ENCODE data around the gene IDH3B.
"Not testable (repeated sequence)": the region's sequence is repeated elsewhere in the genome, so short reads cannot be mapped to it uniquely, and the experiment has no call there.

The IDH3B gene

GRCh38 chr20:2698186-2698817, 34.3 kb upstream of the IDH3B start:
- H3K27ac ChIP-seq, result no peak overlapping the region
- TF ChIP-seq ZFX (IDR thresholded peaks at IDR 0.05; ENCODE audit: borderline replicate concordance) (no peak), CTCF (IDR thresholded peaks at IDR 0.05) (no peak)

GRCh38 chr20:2697768-2698167, 33.8 kb upstream of the IDH3B start:
- H3K27ac ChIP-seq, result no peak overlapping the region
- TF ChIP-seq ZFX (IDR thresholded peaks at IDR 0.05; ENCODE audit: borderline replicate concordance) (no peak), CTCF (IDR thresholded peaks at IDR 0.05) (no peak)

DNA sequence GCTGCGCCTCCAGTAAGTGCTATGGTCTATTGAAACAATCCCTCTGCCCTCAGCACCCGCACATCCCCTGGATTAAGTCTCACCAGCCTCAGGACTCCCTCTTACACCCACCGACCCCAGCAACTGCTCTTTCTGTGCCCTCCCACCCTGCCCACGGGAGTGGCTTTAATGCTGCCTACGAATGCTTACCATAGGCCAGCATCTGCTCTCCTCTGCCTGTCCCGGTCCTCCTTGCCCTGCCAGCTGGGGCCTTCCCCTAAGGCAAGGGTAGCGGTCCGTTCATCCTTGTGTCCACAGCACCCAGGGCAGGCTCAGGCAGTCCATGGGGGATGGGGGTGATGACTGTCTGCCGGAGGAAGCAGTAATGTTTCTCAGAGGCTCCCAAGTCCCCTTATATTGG, 32.6 kb upstream of the IDH3B start:
- TF ChIP-seq CTCF (IDR thresholded peaks at IDR 0.05) (no peak), ZFX (IDR thresholded peaks at IDR 0.05; ENCODE audit: borderline replicate concordance) (no peak)
- no peak overlapping the region for H3K27ac ChIP-seq

DNA sequence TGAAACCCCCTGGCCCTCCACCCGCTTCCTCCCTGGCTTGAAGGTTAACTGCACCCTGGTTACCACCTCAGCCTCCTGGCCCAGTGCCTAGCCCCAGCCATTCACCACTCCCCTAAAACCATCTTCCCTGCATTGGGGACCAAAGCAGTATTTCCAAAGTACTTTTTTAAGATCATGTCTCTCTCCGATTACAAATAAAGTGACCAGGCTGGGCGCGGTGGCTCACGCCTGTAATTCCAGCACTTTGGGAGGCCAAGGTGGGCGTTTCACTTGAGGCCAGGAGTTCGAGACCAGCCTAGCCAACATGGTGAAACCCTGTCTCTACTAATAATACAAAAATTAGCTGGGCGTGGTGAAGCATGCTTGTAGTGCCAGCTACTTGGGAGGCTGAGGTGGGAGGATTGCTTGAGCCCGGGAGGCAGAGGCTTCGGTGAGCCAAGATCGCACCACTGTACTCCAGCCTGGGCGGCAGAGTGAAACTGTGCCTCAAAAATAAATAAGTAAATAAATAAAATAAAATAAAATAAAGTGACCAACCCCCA, 32.0 kb upstream of the IDH3B start:
- not testable (repeated sequence) for H3K27ac ChIP-seq

GRCh38 chr20:2695206-2695983, 31.4 kb upstream of the IDH3B start:
- H3K27ac ChIP-seq, result no peak overlapping the region
- TF ChIP-seq ZFX (IDR thresholded peaks at IDR 0.05; ENCODE audit: borderline replicate concordance) (no peak), CTCF (IDR thresholded peaks at IDR 0.05) (no peak)

DNA sequence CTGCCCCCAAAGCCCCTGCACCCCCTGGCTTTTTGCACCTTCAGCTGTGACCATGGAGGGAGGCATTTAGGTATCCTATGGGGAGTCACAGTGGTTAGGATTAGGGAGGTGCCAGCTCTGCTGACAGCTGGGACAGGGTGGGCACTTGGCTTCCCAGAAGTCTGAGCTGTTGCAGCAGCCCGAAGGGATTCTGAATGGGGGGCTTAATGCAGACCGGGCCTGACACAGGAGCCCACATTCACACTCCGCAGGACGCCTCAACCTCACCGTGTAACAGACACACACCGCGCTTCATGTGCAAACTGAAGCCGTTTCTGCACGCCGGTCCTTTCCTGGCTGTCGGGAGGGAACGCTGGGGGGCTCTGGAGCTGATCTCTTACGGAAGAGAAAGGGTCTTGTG, 30.5 kb upstream of the IDH3B start:
- no peak overlapping the region for H3K27ac ChIP-seq
- no peak for TF ChIP-seq CTCF (IDR thresholded peaks at IDR 0.05)
- no peak for TF ChIP-seq ZFX (IDR thresholded peaks at IDR 0.05; ENCODE audit: borderline replicate concordance)

GRCh38 chr20:2694008-2694471, 30.0 kb upstream of the IDH3B start:
- no peak overlapping the region for H3K27ac ChIP-seq

More at GRCh38 chr20:2694008-2694471, 30.0 kb upstream of the IDH3B start:
- TF ChIP-seq ZFX (IDR thresholded peaks at IDR 0.05; ENCODE audit: borderline replicate concordance) (no peak), CTCF (IDR thresholded peaks at IDR 0.05) (no peak)
